ENCODE measurements around the gene MAP3K3.

MAP3K3 gene

GRCh38 chr17:63621684-63622573 is at the start of gene MAP3K3:
Gene MAP3K3 (plus strand): TSS chr17:63622417. CDS start chr17:63622760, 343 bp downstream.
- TF ChIP-seq CTCF (IDR thresholded peaks at IDR 0.05; ENCODE audit: low read depth, low read length) = no peak; the same call in none of the 2 replicates
- peak; percentile 99 for DNase-seq (ENCODE audit: extremely low read depth, low read depth)

- TF ChIP-seq CTCF (IDR thresholded peaks at IDR 0.05; ENCODE audit: low read depth, low read length) = peak; percentile 20
- no peak for DNase-seq (ENCODE audit: extremely low read depth, low read depth)
Observed at GRCh38 chr17:63573634-63574033, 48.6 kb upstream of the MAP3K3 start.

GRCh38 chr17:63578027-63578768 is 44.0 kb upstream of the MAP3K3 start:
- no peak for DNase-seq (ENCODE audit: extremely low read depth, low read depth)
- TF ChIP-seq CTCF (IDR thresholded peaks at IDR 0.05; ENCODE audit: low read depth, low read length) = no peak

- DNase-seq (ENCODE audit: extremely low read depth, low read depth) = no peak
- TF ChIP-seq CTCF (IDR thresholded peaks at IDR 0.05; ENCODE audit: low read depth, low read length) = no peak
Observed at GRCh38 chr17:63578769-63579111, 43.5 kb upstream of the MAP3K3 start.

- no peak for TF ChIP-seq CTCF (IDR thresholded peaks at IDR 0.05; ENCODE audit: low read depth, low read length)
- no peak for DNase-seq (ENCODE audit: extremely low read depth, low read depth)
Observed at GRCh38 chr17:63579633-63580032, 42.6 kb upstream of the MAP3K3 start.

- no peak for TF ChIP-seq CTCF (IDR thresholded peaks at IDR 0.05; ENCODE audit: low read depth, low read length)
Observed at GRCh38 chr17:63587770-63588169, 34.4 kb upstream of the MAP3K3 start.

GRCh38 chr17:63588797-63589196 is 33.4 kb upstream of the MAP3K3 start:
- no peak for DNase-seq (ENCODE audit: extremely low read depth, low read depth)
- TF ChIP-seq CTCF (IDR thresholded peaks at IDR 0.05; ENCODE audit: low read depth, low read length) = no peak

More at GRCh38 chr17:63587770-63588169, 34.4 kb upstream of the MAP3K3 start:
- no peak for DNase-seq (ENCODE audit: extremely low read depth, low read depth)
